22Rv1 (cell line): ENCODE data around the gene NFIA.

Experiments
- H3K27ac ChIP-seq: fragments of 450-650 bp; 2 replicates; pipeline ENCODE4 v1.5.1; 2017
- CTCF ChIP-seq: fragments of 450-650 bp; IDR thresholded peaks from 2 replicates; pipeline ENCODE4 v1.5.1; 2017; ENCODE audit warnings: mild to moderate bottlenecking
- ZFX ChIP-seq: fragments of 450-650 bp; IDR thresholded peaks from 2 replicates; pipeline ENCODE4 v1.6.1; 2017; ENCODE audit warnings: antibody characterized with exemption, borderline replicate concordance

Gene NFIA

GRCh38 chr1:61487801-61488200 lies 405.4 kb downstream of the NFIA start:
- H3K27ac ChIP-seq = no peak overlapping the region
- TF ChIP-seq ZFX = no peak
- no peak for TF ChIP-seq CTCF

GRCh38 chr1:61490924-61491323 lies 408.6 kb downstream of the NFIA start:
- H3K27ac ChIP-seq = no peak overlapping the region
- TF ChIP-seq ZFX (no peak), CTCF (no peak)

- TF ChIP-seq CTCF (no peak), ZFX (no peak)
- no peak overlapping the region for H3K27ac ChIP-seq
Observed at GRCh38 chr1:61491497-61491896, 409.1 kb downstream of the NFIA start.

- TF ChIP-seq ZFX (no peak), CTCF (no peak)
- no peak overlapping the region for H3K27ac ChIP-seq
Observed at GRCh38 chr1:61494000-61494399, 411.6 kb downstream of the NFIA start.

GRCh38 chr1:61496501-61496900 lies 414.1 kb downstream of the NFIA start:
- no peak for TF ChIP-seq CTCF
- no peak for TF ChIP-seq ZFX
- no peak overlapping the region for H3K27ac ChIP-seq

- no peak overlapping the region for H3K27ac ChIP-seq
- no peak for TF ChIP-seq CTCF
- no peak for TF ChIP-seq ZFX
Observed at GRCh38 chr1:61497013-61497412, 414.7 kb downstream of the NFIA start.

- TF ChIP-seq CTCF (no peak), ZFX (no peak)
- H3K27ac ChIP-seq = no peak overlapping the region
Observed at GRCh38 chr1:61498342-61498741, 416.0 kb downstream of the NFIA start.
